GM12878 (cell line): ENCODE results near the gene WDR48.

Source experiments
- BHLHE40 ChIP-seq, 2 experiments: fragments of 450-650 bp in 1 of 2; IDR thresholded peaks; 2 replicates each; pipeline ENCODE4 v1.6.1; 2011 to 2017; ENCODE audit warnings: low read depth in 2 of 2, borderline replicate concordance in 1 of 2, improper control_type of control experiment in 1 of 2, low read length in 1 of 2, mild to moderate bottlenecking in 1 of 2
- CTCF ChIP-seq, 3 experiments: IDR thresholded peaks in 2 of 3; conservative IDR thresholded peaks in 1 of 3; 2 replicates each; pipeline ENCODE4 v1.5.1; 2011; ENCODE audit warnings: low read depth in 3 of 3, low read length in 3 of 3, mild to moderate bottlenecking in 3 of 3, control low read depth in 2 of 3, moderate library complexity in 2 of 3, inconsistent platforms in 1 of 3, mixed read lengths in 1 of 3; ENCODE audit not compliant: control insufficient read depth in 2 of 3, insufficient read depth in 1 of 3; ENCODE audit errors: extremely low read depth in 1 of 3
- EP300 ChIP-seq, 2 experiments: fragments of 150-350 bp in 1 of 2; IDR thresholded peaks; 2 replicates each; pipeline ENCODE4 v1.6.1; 2011 to 2012; ENCODE audit warnings: low read depth in 2 of 2, low read length in 2 of 2, borderline replicate concordance in 1 of 2, improper control_type of control experiment in 1 of 2, inconsistent platforms in 1 of 2; ENCODE audit not compliant: control insufficient read depth in 1 of 2
- IKZF2 ChIP-seq, 2 experiments: fragments of 450-650 bp; IDR thresholded peaks; 2 replicates each; pipeline ENCODE4 v1.6.1; 2017; ENCODE audit warnings: mild to moderate bottlenecking in 2 of 2, moderate library complexity in 2 of 2
- JUND ChIP-seq: IDR thresholded peaks from 2 replicates; pipeline ENCODE4 v1.6.1; 2012; ENCODE audit warnings: low read depth, mild to moderate bottlenecking, low read length, improper control_type of control experiment, moderate library complexity
- MAX ChIP-seq: IDR thresholded peaks from 2 replicates; pipeline ENCODE4 v1.6.1; 2012; ENCODE audit warnings: low read depth, low read length, improper control_type of control experiment
- POLR2A ChIP-seq: IDR thresholded peaks from 2 replicates; pipeline ENCODE4 v1.6.1; 2011; ENCODE audit warnings: low read depth, mild to moderate bottlenecking, low read length
- POLR2AphosphoS5 ChIP-seq: IDR thresholded peaks from 2 replicates; pipeline ENCODE4 v1.6.1; 2011; ENCODE audit warnings: mild to moderate bottlenecking, low read length, inconsistent platforms
- RAD51 ChIP-seq: fragments of 450-650 bp; IDR thresholded peaks from 2 replicates; pipeline ENCODE4 v1.6.1; 2016; ENCODE audit warnings: moderate library complexity, mild to moderate bottlenecking, inconsistent platforms
- REST ChIP-seq: IDR thresholded peaks from 2 replicates; pipeline ENCODE4 v1.6.1; 2012; ENCODE audit warnings: mild to moderate bottlenecking, low read depth, low read length
- TCF7 ChIP-seq: IDR thresholded peaks from 2 replicates; pipeline ENCODE4 v1.6.1; 2014; ENCODE audit warnings: antibody characterized with exemption, borderline replicate concordance

GRCh38 chr3:39110041-39110639 is 58.3 kb downstream of the WDR48 start:
- TF ChIP-seq RAD51: no peak
- TF ChIP-seq CTCF (IDR thresholded peaks at IDR 0.05 in 2 of 3, conservative IDR thresholded peaks at IDR 0.05 in 1 of 3; ENCODE audit: control insufficient read depth in 2 of 3, extremely low read depth in 1 of 3, insufficient read depth in 1 of 3, low read depth in 3 of 3, low read length in 3 of 3): no peak
- TF ChIP-seq POLR2A: no peak
- no peak for TF ChIP-seq IKZF2 (IDR thresholded peaks at IDR 0.05)
- no peak for TF ChIP-seq BHLHE40 (IDR thresholded peaks at IDR 0.05; ENCODE audit: borderline replicate concordance in 1 of 2, low read depth in 2 of 2, low read length in 1 of 2)
- TF ChIP-seq REST: no peak
- TF ChIP-seq POLR2AphosphoS5: no peak
- no peak for TF ChIP-seq MAX
- no peak for TF ChIP-seq TCF7
- TF ChIP-seq EP300 (IDR thresholded peaks at IDR 0.05; ENCODE audit: borderline replicate concordance in 1 of 2, control insufficient read depth in 1 of 2, low read depth in 2 of 2, low read length in 2 of 2): no peak
- TF ChIP-seq JUND: no peak
